Neural crest cell (in vitro differentiated cells): ENCODE measurements around the gene HYAL3. TPM values are rescaled to one million over a fixed set of nuclear protein-coding genes. Genes with fewer than 3 reads are reported as not detected.
A peak's percentile ranks its signal among the peaks of the same experiment; 100 is the strongest.

Experiments used
- DNase-seq: peaks from one replicate; pipeline ENCODE4 v3.0.0; 2021; ENCODE audit warnings: low read depth, mixed read lengths, low spot score
- H3K27ac Mint-ChIP-seq: one replicate; pipeline ENCODE4 v1.8.0; 2021; ENCODE audit warnings: mild to moderate bottlenecking, mixed read lengths; ENCODE audit not compliant: unreplicated experiment
- H3K27me3 Mint-ChIP-seq: 2 replicates; pipeline ENCODE4 v1.8.0; 2021; ENCODE audit warnings: low read depth, mild to moderate bottlenecking, mixed read lengths
- H3K36me3 Mint-ChIP-seq: 2 replicates; pipeline ENCODE4 v1.8.0; 2021; ENCODE audit warnings: low read depth, mild to moderate bottlenecking, mixed read lengths
- H3K4me1 Mint-ChIP-seq: 2 replicates; pipeline ENCODE4 v1.8.0; 2021; ENCODE audit warnings: mixed read lengths
- H3K4me3 Mint-ChIP-seq: one replicate; pipeline ENCODE4 v1.8.0; 2021; ENCODE audit warnings: mild to moderate bottlenecking, mixed read lengths
- H3K9me3 Mint-ChIP-seq: 2 replicates; pipeline ENCODE4 v1.8.0; 2021; ENCODE audit warnings: mixed read lengths
- CTCF ChIP-seq: fragments of 200-600 bp; sonication (generic); conservative IDR thresholded peaks from 2 replicates; pipeline ENCODE4 v1.5.0; 2021; ENCODE audit warnings: antibody characterized with exemption, mild to moderate bottlenecking
- long read RNA-seq: library from polyadenylated mRNA; unstranded; transcript quantifications from one replicate; pipeline ENCODE4 v2.0.0, GENCODE V29; 2020
- total RNA-seq: library from RNA; stranded (reverse); gene quantifications from 2 replicates; pipeline ENCODE4 v1.2.1, GENCODE V29; 2021

The HYAL3 gene
- total RNA-seq, result 2.9 and 4.4 TPM in 2 replicates
- long read RNA-seq, partial matches to known transcripts, result 0 of 2 reads
- long read RNA-seq, other reads (novel, unspliced or antisense), result 0 of 2 reads

GRCh38 chr3:50298836-50299637, at the start of gene HYAL3, which contains the start of gene NAA80:
Gene HYAL3 (minus strand): TSS chr3:50299405. CDS start chr3:50295602, 3,803 bp downstream.
Gene NAA80 (minus strand): TSS chr3:50299405. CDS start chr3:50297463, 1,942 bp downstream.
- peak; percentile 55 for TF ChIP-seq CTCF
- Mint-ChIP-seq H3K9me3 (no peaks in the 10 kb centered on the region), H3K4me1 (peaks cover 23% of the 10 kb centered on the region), H3K27ac (peak within 1 kb of the TSS; percentile 99), H3K4me3 (peak within 1 kb of the TSS; percentile 98), H3K27me3 (peaks cover 6% of the 10 kb centered on the region), H3K36me3 (no peaks in the 10 kb centered on the region)
- peak; percentile 97 for DNase-seq

- no peaks in the 10 kb centered on the region for H3K9me3 Mint-ChIP-seq
- H3K4me1 Mint-ChIP-seq, result peaks cover 34% of the 10 kb centered on the region
- peak overlapping the region; percentile 84 for H3K4me3 Mint-ChIP-seq
- H3K36me3 Mint-ChIP-seq, result no peaks in the 10 kb centered on the region
- H3K27ac Mint-ChIP-seq, result no peak overlapping the region
- peak; percentile 80 for TF ChIP-seq CTCF
- peaks cover 19% of the 10 kb centered on the region for H3K27me3 Mint-ChIP-seq
- peak; percentile 71 for DNase-seq
These were observed 48.1 kb upstream of the HYAL3 start for GRCh38 chr3:50347187-50347813.

- peak; percentile 63 for DNase-seq
- Mint-ChIP-seq H3K36me3 (no peaks in the 10 kb centered on the region), H3K27me3 (peaks cover 35% of the 10 kb centered on the region)
These were observed 46.5 kb upstream of the HYAL3 start, which contains the start of gene ZMYND10 for GRCh38 chr3:50345586-50346234. Gene ZMYND10 (minus strand): TSS chr3:50345732. CDS start chr3:50345579, 153 bp downstream.

GRCh38 chr3:50345008-50345407, 45.8 kb upstream of the HYAL3 start:
- no peaks in the 10 kb centered on the region for H3K36me3 Mint-ChIP-seq
- H3K4me1 Mint-ChIP-seq, result peaks cover 18% of the 10 kb centered on the region
- peak overlapping the region; percentile 86 for H3K4me3 Mint-ChIP-seq
- H3K9me3 Mint-ChIP-seq, result no peaks in the 10 kb centered on the region
- DNase-seq, result no peak
- H3K27ac Mint-ChIP-seq, result no peak overlapping the region
- no peak for TF ChIP-seq CTCF
- H3K27me3 Mint-ChIP-seq, result peaks cover 37% of the 10 kb centered on the region

More at GRCh38 chr3:50345586-50346234, 46.5 kb upstream of the HYAL3 start, which contains the start of gene ZMYND10:
- TF ChIP-seq CTCF, result no peak
- no peaks in the 10 kb centered on the region for H3K9me3 Mint-ChIP-seq
- H3K4me1 Mint-ChIP-seq, result peaks cover 25% of the 10 kb centered on the region
- H3K27ac Mint-ChIP-seq, result no peak within 1 kb of the TSS
- H3K4me3 Mint-ChIP-seq, result peak within 1 kb of the TSS; percentile 86
